K562 (cell line): ENCODE data around the gene CDC26. TPM values are rescaled to one million over a fixed set of nuclear protein-coding genes. Genes with fewer than 3 reads are reported as not detected.

Experiments used
- COPS2 ChIP-seq: fragments of 450-650 bp; conservative IDR thresholded peaks from 2 replicates; pipeline ENCODE4 v1.6.1; 2016; ENCODE audit warnings: mild to moderate bottlenecking, moderate library complexity
- ELF1 ChIP-seq: fragments of 200-800 bp; sonication (Bioruptor generic); IDR thresholded peaks from 2 replicates; pipeline ENCODE4 v1.6.1; 2016; ENCODE audit warnings: missing genetic modification characterization, missing compliant biosample characterization
- KAT7 ChIP-seq: sonication (generic); formaldehyde crosslinking; IDR thresholded peaks from 2 replicates; pipeline ENCODE4 v1.8.0; 2022; ENCODE audit warnings: missing genetic modification reagents, mild to moderate bottlenecking, borderline replicate concordance
- MBD2 ChIP-seq: sonication (generic); IDR thresholded peaks from 2 replicates; pipeline ENCODE4 v1.6.1; 2016; ENCODE audit warnings: low read depth, borderline replicate concordance
- RCOR1 ChIP-seq, 2 experiments: IDR thresholded peaks; 2 replicates each; pipeline ENCODE4 v1.6.1; 2012; ENCODE audit warnings: low read depth in 2 of 2, low read length in 2 of 2, borderline replicate concordance in 1 of 2, improper control_type of control experiment in 1 of 2
- SAP30 ChIP-seq: fragments of 200-600 bp; sonication (generic); IDR thresholded peaks from 2 replicates; pipeline ENCODE4 v1.6.1; 2012; ENCODE audit warnings: borderline replicate concordance, low read depth, mild to moderate bottlenecking, moderate library complexity, low read length, control low read depth, inconsistent platforms; ENCODE audit not compliant: insufficient read depth, poor library complexity, severe bottlenecking
- ZNF263 ChIP-seq: sonication (generic); formaldehyde crosslinking; IDR thresholded peaks from 2 replicates; pipeline ENCODE4 v1.8.0; 2022; ENCODE audit warnings: mild to moderate bottlenecking, missing genetic modification reagents, borderline replicate concordance
- ZNF77 ChIP-seq: fragments of 250-450 bp; sonication (Bioruptor Pico); IDR thresholded peaks from 2 replicates; pipeline ENCODE4 v1.5.0; 2020
- polyA plus RNA-seq, 8 experiments: library from polyadenylated mRNA; depleted of rRNA in 4 of 8; stranded (reverse) in 5 of 8; unstranded in 3 of 8; fragments of >200 nt; fragmentation: Nextera tagmentation in 2 of 8; fragmentation: Illumina TruSeq in 1 of 8; extraction: Ambion mirVana in 2 of 8; extraction: Trizol in 1 of 8; gene quantifications; 2 replicates each; pipeline versions ENCODE4 v1.2.1 to v1.2.3, GENCODE V29; 2011 to 2014; ENCODE audit warnings: inconsistent platforms in 1 of 8, missing spikeins in 1 of 8
- total RNA-seq, 7 experiments: library from RNA; depleted of rRNA in 6 of 7; stranded (reverse); fragments of >200 nt in 6 of 7; fragmentation: Illumina TruSeq in 2 of 7; extraction: Trizol in 2 of 7; gene quantifications; 2 replicates each; pipeline versions ENCODE4 v1.2.1 to v1.2.3, GENCODE V29; 2011 to 2021; ENCODE audit warnings: low replicate concordance in 1 of 7
- TF ChIP-seq, protein P1 (sequence below), 2 experiments: IDR thresholded peaks; 2 replicates each; pipeline ENCODE4 v1.6.1; 2011; ENCODE audit warnings: borderline replicate concordance in 1 of 2, control low read depth in 1 of 2, low read depth in 1 of 2, low read length in 1 of 2, mild to moderate bottlenecking in 1 of 2, mixed read lengths in 1 of 2, moderate library complexity in 1 of 2; ENCODE audit not compliant: insufficient read depth in 1 of 2, insufficient read length in 1 of 2, poor library complexity in 1 of 2, severe bottlenecking in 1 of 2; ENCODE audit errors: extremely low read depth in 1 of 2
- TF ChIP-seq, protein P2 (sequence below), 2 experiments: fragments of 450-650 bp in 1 of 2; sonication (generic) in 1 of 2; formaldehyde crosslinking in 1 of 2; IDR thresholded peaks in 1 of 2; conservative IDR thresholded peaks in 1 of 2; 2 replicates each; pipeline versions ENCODE4 v1.6.1 to v1.8.1; 2016 to 2023; ENCODE audit warnings: mild to moderate bottlenecking in 2 of 2, moderate library complexity in 2 of 2, inconsistent platforms in 1 of 2, missing genetic modification reagents in 1 of 2
- TF ChIP-seq, protein P3 (sequence below): sonication (generic); formaldehyde crosslinking; IDR thresholded peaks from 2 replicates; pipeline ENCODE4 v1.8.1; 2023; ENCODE audit warnings: mild to moderate bottlenecking, missing genetic modification reagents
- TF ChIP-seq, protein P4 (sequence below): fragments of 450-650 bp; IDR thresholded peaks from 2 replicates; pipeline ENCODE4 v1.7.0; 2016; ENCODE audit warnings: borderline replicate concordance
- TF ChIP-seq, protein P5 (sequence below): fragments of 450-650 bp; formaldehyde crosslinking; IDR thresholded peaks from 2 replicates; pipeline ENCODE4 v1.4.0; 2020; ENCODE audit warnings: mild to moderate bottlenecking, moderate library complexity
- TF ChIP-seq, protein P6 (sequence below): fragments of 450-650 bp; IDR thresholded peaks from 2 replicates; pipeline ENCODE4 v1.6.1; 2016; ENCODE audit warnings: borderline replicate concordance

Gene CDC26
- total and polyA plus RNA-seq, 9 of the 15 experiments (the other 6 are each of a cell fraction or from before 2014, with no cell fraction given) = 33.0 to 147 (median 60.0) TPM

DNA sequence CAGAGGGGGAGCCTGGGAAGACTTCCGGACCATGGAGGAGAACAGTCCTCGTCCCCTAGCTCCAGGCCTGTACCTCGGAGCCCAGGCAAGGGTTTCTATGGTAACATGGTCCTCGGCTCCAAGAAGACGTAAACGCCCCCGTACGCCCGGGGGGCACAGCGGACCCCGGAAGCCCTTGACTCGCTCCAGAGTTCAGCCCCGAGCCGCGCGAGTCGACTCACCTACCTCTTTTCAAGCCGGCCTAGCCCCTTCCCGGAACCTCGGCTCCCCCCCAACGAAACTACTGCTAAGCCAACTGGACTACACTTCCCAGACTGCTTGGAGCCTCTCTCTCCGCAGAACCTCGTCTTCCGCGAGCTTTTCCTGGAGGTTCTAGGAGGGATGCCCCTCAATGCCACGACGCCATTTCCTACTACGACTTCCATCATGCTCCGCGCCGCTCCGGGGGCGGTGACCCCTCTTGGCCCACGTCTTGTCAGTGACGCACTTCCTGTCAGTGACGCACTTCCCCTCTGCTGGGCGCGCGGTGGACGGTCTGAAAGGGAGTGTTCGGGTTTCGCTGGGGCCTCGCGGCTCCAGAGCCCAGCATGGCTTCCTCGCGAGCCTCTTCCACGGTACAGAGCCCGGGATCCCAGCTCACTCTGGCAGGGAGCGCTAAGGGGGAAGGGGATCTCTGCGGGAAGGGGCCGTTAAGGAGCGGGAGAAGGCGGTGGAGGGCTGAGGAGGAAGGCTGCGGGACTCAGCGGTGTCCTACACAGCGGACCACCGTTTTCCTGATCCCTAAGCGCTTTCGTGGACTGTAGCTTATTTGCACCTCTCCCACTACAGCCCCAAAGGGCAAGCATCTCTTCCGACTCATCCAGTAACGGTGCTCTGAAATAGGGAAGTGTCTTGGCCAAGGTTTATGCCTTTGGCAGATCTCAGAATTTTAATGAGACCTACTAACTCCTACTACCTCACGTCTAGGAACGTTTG is at the start of gene CDC26, which contains the start of gene PRPF4 (continued):
- TF ChIP-seq, protein P1, sequence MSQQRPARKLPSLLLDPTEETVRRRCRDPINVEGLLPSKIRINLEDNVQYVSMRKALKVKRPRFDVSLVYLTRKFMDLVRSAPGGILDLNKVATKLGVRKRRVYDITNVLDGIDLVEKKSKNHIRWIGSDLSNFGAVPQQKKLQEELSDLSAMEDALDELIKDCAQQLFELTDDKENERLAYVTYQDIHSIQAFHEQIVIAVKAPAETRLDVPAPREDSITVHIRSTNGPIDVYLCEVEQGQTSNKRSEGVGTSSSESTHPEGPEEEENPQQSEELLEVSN (IDR thresholded peaks at IDR 0.05; ENCODE audit: borderline replicate concordance in 1 of 2, extremely low read depth in 1 of 2, insufficient read depth in 1 of 2, insufficient read length in 1 of 2, low read depth in 1 of 2, low read length in 1 of 2, poor library complexity in 1 of 2, severe bottlenecking in 1 of 2) = peak; percentile 22 to 72
- TF ChIP-seq, protein P2, sequence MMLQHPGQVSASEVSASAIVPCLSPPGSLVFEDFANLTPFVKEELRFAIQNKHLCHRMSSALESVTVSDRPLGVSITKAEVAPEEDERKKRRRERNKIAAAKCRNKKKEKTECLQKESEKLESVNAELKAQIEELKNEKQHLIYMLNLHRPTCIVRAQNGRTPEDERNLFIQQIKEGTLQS (IDR thresholded peaks at IDR 0.05) = peak; percentile 50; the same call in 1 of the 2 replicates
- TF ChIP-seq, protein P2 (CRISPR knock-in tag; conservative IDR thresholded peaks at IDR 0.05) = no peak
- TF ChIP-seq KAT7 (CRISPR knock-in tag) (0 out of 2 replicates have a peak, but pooled peaks have one; percentile 44), COPS2 (no peak), ZNF263 (CRISPR knock-in tag) (no peak; the same call in 1 of the 2 replicates), RCOR1 (IDR thresholded peaks at IDR 0.05; ENCODE audit: borderline replicate concordance in 1 of 2, low read depth in 2 of 2, low read length in 2 of 2) (peak in 1 of 2 experiments; percentile 39; a peak in 1 of 4 replicates), ELF1 (tag) (peak; percentile 91), MBD2 (peak; percentile 91), SAP30 (peak; percentile 70), ZNF77 (no peak)
- TF ChIP-seq, protein P3, sequence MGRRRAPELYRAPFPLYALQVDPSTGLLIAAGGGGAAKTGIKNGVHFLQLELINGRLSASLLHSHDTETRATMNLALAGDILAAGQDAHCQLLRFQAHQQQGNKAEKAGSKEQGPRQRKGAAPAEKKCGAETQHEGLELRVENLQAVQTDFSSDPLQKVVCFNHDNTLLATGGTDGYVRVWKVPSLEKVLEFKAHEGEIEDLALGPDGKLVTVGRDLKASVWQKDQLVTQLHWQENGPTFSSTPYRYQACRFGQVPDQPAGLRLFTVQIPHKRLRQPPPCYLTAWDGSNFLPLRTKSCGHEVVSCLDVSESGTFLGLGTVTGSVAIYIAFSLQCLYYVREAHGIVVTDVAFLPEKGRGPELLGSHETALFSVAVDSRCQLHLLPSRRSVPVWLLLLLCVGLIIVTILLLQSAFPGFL (CRISPR knock-in tag) = peak; percentile 24; the same call in 1 of the 2 replicates
- TF ChIP-seq, protein P4, sequence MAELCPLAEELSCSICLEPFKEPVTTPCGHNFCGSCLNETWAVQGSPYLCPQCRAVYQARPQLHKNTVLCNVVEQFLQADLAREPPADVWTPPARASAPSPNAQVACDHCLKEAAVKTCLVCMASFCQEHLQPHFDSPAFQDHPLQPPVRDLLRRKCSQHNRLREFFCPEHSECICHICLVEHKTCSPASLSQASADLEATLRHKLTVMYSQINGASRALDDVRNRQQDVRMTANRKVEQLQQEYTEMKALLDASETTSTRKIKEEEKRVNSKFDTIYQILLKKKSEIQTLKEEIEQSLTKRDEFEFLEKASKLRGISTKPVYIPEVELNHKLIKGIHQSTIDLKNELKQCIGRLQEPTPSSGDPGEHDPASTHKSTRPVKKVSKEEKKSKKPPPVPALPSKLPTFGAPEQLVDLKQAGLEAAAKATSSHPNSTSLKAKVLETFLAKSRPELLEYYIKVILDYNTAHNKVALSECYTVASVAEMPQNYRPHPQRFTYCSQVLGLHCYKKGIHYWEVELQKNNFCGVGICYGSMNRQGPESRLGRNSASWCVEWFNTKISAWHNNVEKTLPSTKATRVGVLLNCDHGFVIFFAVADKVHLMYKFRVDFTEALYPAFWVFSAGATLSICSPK = no peak
- TF ChIP-seq, protein P5, sequence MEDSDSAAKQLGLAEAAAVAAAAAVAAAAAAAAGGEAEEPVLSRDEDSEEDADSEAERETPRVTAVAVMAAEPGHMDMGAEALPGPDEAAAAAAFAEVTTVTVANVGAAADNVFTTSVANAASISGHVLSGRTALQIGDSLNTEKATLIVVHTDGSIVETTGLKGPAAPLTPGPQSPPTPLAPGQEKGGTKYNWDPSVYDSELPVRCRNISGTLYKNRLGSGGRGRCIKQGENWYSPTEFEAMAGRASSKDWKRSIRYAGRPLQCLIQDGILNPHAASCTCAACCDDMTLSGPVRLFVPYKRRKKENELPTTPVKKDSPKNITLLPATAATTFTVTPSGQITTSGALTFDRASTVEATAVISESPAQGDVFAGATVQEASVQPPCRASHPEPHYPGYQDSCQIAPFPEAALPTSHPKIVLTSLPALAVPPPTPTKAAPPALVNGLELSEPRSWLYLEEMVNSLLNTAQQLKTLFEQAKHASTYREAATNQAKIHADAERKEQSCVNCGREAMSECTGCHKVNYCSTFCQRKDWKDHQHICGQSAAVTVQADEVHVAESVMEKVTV (CRISPR knock-in tag) = 0 out of 2 replicates have a peak, but pooled peaks have one; percentile 11
- TF ChIP-seq, protein P6, sequence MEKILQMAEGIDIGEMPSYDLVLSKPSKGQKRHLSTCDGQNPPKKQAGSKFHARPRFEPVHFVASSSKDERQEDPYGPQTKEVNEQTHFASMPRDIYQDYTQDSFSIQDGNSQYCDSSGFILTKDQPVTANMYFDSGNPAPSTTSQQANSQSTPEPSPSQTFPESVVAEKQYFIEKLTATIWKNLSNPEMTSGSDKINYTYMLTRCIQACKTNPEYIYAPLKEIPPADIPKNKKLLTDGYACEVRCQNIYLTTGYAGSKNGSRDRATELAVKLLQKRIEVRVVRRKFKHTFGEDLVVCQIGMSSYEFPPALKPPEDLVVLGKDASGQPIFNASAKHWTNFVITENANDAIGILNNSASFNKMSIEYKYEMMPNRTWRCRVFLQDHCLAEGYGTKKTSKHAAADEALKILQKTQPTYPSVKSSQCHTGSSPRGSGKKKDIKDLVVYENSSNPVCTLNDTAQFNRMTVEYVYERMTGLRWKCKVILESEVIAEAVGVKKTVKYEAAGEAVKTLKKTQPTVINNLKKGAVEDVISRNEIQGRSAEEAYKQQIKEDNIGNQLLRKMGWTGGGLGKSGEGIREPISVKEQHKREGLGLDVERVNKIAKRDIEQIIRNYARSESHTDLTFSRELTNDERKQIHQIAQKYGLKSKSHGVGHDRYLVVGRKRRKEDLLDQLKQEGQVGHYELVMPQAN = peak; percentile 93
